Medulla oblongata (tissue), 1 donor: ENCODE data around the gene ZSCAN30.
A peak's percentile ranks its signal among the peaks of the same experiment; 100 is the strongest.
"Not testable (repeated sequence)": the region's sequence is repeated elsewhere in the genome, so short reads cannot be mapped to it uniquely, and the experiment has no call there.

ENCODE experiments used
- DNase-seq: peaks from one replicate; pipeline ENCODE4 v3.0.0-alpha.2; 2015; ENCODE audit errors: extremely low spot score

Gene ZSCAN30

GRCh38 chr18:35236571-35237363, 53.3 kb downstream of the ZSCAN30 start:
- DNase-seq, result peak; percentile 47

- DNase-seq, result peak; percentile 97
Measured at GRCh38 chr18:35231052-35231451, 59.0 kb downstream of the ZSCAN30 start.

DNA sequence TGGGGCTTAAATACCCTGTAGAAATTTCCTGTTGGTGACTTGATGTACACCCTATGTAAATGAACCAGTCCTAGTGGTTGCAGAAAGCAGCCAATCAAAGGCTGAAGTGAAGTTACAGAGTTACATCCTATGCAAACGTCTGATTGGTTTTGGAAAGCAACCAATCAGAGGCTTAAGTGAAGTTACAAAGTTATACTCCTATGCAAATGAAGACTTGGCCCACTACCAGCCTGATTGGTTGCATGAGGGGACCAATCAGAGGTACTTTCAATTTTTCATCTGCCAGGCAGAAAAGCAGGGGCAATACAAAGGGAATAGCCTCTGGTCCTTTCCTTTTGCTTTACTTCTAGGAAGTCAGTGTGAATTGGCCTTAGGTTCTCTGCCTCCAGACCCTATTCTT, 62.8 kb downstream of the ZSCAN30 start:
- DNase-seq, result no peak

GRCh38 chr18:35223797-35224196, 66.2 kb downstream of the ZSCAN30 start:
- DNase-seq, result no peak

- DNase-seq, result no peak
Measured at GRCh38 chr18:35220424-35220823, 69.6 kb downstream of the ZSCAN30 start.

- DNase-seq, result not testable (repeated sequence)
Measured at GRCh38 chr18:35219331-35219730, 70.7 kb downstream of the ZSCAN30 start.

- DNase-seq, result not testable (repeated sequence)
Measured at GRCh38 chr18:35216611-35217010, 73.4 kb downstream of the ZSCAN30 start.

DNA sequence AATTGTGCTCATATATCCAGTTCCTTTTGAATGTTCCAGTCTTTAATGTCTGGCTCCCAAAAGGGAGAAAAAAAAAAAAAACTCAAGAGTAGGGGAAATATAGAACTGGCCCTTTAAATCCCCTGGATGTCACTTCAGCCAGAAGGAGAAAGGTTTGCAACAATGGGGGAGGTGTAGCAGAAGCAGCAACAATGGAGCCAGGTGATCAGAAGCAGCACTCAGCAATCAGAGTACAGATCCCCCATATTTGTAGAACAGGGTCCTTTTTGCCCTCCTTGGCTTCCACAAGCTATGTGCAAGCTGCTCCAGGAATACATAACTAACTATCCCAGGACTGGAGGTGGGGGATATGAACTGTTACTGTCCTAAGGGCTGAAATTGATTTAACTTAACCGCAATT, 75.0 kb downstream of the ZSCAN30 start:
- no peak for DNase-seq

- not testable (repeated sequence) for DNase-seq
Measured at GRCh38 chr18:35205746-35206458, 84.1 kb downstream of the ZSCAN30 start.

DNA sequence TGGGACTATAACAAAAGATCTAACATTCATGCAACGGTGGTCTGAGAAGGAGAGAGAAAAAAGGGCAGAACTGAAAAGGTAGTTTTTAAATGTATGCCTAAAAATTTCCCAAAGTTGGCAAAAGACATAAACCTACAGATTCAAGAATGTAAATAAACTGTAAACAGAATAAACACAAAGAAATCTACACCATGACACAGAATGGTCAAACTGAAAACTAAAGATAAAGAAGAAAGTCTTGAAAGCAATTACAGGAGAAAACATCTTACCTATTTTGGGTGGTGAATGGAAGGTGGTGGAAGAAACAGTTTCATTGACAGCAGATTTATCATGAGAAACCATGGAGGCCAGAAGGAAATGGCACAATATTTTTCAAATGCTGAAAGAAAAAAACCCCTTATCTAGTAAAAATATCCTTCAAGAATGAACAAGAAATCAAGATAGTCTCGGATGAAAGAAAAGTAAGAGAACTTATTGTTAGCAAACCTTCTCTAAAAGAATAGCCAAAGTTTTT, 84.8 kb downstream of the ZSCAN30 start:
- DNase-seq, result no peak

DNA sequence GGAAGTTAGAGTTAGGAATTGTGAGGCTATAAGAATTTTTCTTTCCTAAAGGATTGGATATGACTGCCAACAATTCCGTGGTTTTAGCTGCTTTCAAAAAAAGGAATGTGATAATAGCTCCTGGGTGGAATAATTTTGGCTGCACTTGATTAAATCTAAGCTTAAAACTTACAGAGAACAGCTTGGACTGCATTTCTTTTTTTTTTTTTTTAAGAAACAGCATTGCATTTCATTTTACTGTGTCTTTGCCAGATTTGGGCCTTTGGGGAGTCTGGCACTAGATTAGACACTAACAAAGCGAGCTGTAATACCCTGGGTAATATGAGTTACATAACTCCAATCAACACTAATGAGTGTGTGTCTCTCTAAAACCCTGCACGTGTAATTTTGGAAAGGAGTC, 87.0 kb downstream of the ZSCAN30 start:
- DNase-seq, result no peak

GRCh38 chr18:35201256-35201931, 88.6 kb downstream of the ZSCAN30 start:
- no peak for DNase-seq
